SH-SY5Y (cell line): ENCODE results near the gene DUT.

Experiments used
- GATA2 ChIP-seq: IDR thresholded peaks from 2 replicates; pipeline ENCODE4 v1.6.1; 2011; ENCODE audit warnings: mild to moderate bottlenecking, low read depth, low read length
- GATA3 ChIP-seq: IDR thresholded peaks from 2 replicates; pipeline ENCODE4 v1.6.1; 2011; ENCODE audit warnings: low read depth, mild to moderate bottlenecking, low read length, moderate library complexity

- TF ChIP-seq GATA3 (no peak), GATA2 (no peak)
Observed at GRCh38 chr15:48304398-48304797, 26.8 kb upstream of the DUT start.
